IMR-90 (cell line): ENCODE measurements around the gene TEF. TPM values are rescaled to one million over a fixed set of nuclear protein-coding genes. Genes with fewer than 3 reads are reported as not detected.

ENCODE experiments used
- ATAC-seq: fragments of 200-7000 bp; cut with Tn5 transposase; 2 replicates; pipeline ENCODE4 v1.9.1; 2020; ENCODE audit warnings: low read depth, mild to moderate bottlenecking, moderate library complexity
- BruUV-seq: library from RNA; stranded (reverse); fragments of 400-500 nt; replicated peaks from 2 replicates; lab custom pipeline; 2021; lab: Mats Ljungman, UMichigan
- CTCF ChIA-PET: fragments of 300-600 bp; formaldehyde crosslinking; extraction: SDS; loops from one replicate; lab custom pipeline; 2021; ENCODE audit warnings: antibody characterized with exemption; lab: Yijun Ruan, JAX
- POLR2A ChIA-PET: fragments of 300-600 bp; sonication (Branson Sonifier 250); formaldehyde crosslinking; loops from one replicate; lab custom pipeline; 2022; ENCODE audit warnings: antibody characterized with exemption; ENCODE audit not compliant: unreplicated experiment; lab: Charles Lee
- DNase-seq: peaks from one replicate; pipeline ENCODE4 v3.0.0; 2013
- H2AFZ ChIP-seq: replicated peaks from 2 replicates; pipeline ENCODE3; 2013; ENCODE audit warnings: low read length, mild to moderate bottlenecking; ENCODE audit not compliant: poor library complexity
- H2AK5ac ChIP-seq: 2 replicates; pipeline ENCODE4 v1.6.1; 2013; ENCODE audit warnings: low read depth, low read length, inconsistent platforms
- H2AK9ac ChIP-seq: replicated peaks from 2 replicates; pipeline ENCODE3; 2013; ENCODE audit warnings: mild to moderate bottlenecking, low read depth, low read length, moderate library complexity; ENCODE audit not compliant: poor library complexity
- H2BK120ac ChIP-seq: 2 replicates; pipeline ENCODE4 v1.6.1; 2013; ENCODE audit warnings: low read depth, low read length, inconsistent platforms
- H2BK15ac ChIP-seq: 3 replicates; pipeline ENCODE4 v1.6.1; 2013; ENCODE audit warnings: low read depth, low read length, inconsistent platforms
- H2BK20ac ChIP-seq: 2 replicates; pipeline ENCODE4 v1.6.1; 2013; ENCODE audit warnings: low read depth, mild to moderate bottlenecking, inconsistent platforms, low read length, moderate library complexity
- H2BK5ac ChIP-seq: 2 replicates; pipeline ENCODE4 v1.6.1; 2013; ENCODE audit warnings: mild to moderate bottlenecking, low read depth, low read length, inconsistent platforms; ENCODE audit not compliant: poor library complexity, severe bottlenecking
- H3K14ac ChIP-seq: replicated peaks from 2 replicates; pipeline ENCODE4 v1.6.1; 2013; ENCODE audit warnings: low read depth, low read length, inconsistent platforms
- H3K18ac ChIP-seq: 2 replicates; pipeline ENCODE4 v1.6.1; 2013; ENCODE audit warnings: low read depth, low read length, control low read depth
- H3K23ac ChIP-seq: 2 replicates; pipeline ENCODE4 v1.6.1; 2013; ENCODE audit warnings: low read depth, low read length, inconsistent platforms
- H3K27ac ChIP-seq: 2 replicates; pipeline ENCODE4 v1.5.1; 2013; ENCODE audit warnings: mild to moderate bottlenecking, control low read depth, low read length; ENCODE audit not compliant: insufficient read depth
- H3K27me3 ChIP-seq: 2 replicates; pipeline ENCODE4 v1.6.1; 2013; ENCODE audit warnings: low read length; ENCODE audit not compliant: control insufficient read depth, insufficient read depth
- H3K36me3 ChIP-seq: 2 replicates; pipeline ENCODE4 v1.6.1; 2013; ENCODE audit warnings: low read length, mixed read lengths; ENCODE audit not compliant: control insufficient read depth, insufficient read depth
- H3K4ac ChIP-seq: 2 replicates; pipeline ENCODE4 v1.6.1; 2013; ENCODE audit warnings: low read depth, low read length, inconsistent platforms
- H3K4me1 ChIP-seq: 2 replicates; pipeline ENCODE4 v1.6.1; 2013; ENCODE audit warnings: low read length, mixed read lengths; ENCODE audit not compliant: control insufficient read depth, insufficient read depth
- H3K4me2 ChIP-seq: 2 replicates; pipeline ENCODE4 v1.6.1; 2013; ENCODE audit warnings: low read depth, mild to moderate bottlenecking, control low read depth, low read length, moderate library complexity
- H3K4me3 ChIP-seq: 2 replicates; pipeline ENCODE4 v1.5.1; 2013; ENCODE audit warnings: low read depth, mild to moderate bottlenecking, control low read depth, low read length, moderate library complexity; ENCODE audit not compliant: insufficient read depth
- H3K56ac ChIP-seq: 2 replicates; pipeline ENCODE4 v1.6.1; 2013; ENCODE audit warnings: low read length, inconsistent platforms; ENCODE audit not compliant: insufficient read depth; ENCODE audit errors: extremely low read depth
- H3K79me1 ChIP-seq, 2 experiments: 2 replicates each; pipeline ENCODE4 v1.6.1; 2013; ENCODE audit warnings: low read length in 2 of 2, inconsistent platforms in 1 of 2, low read depth in 1 of 2
- H3K9ac ChIP-seq: 2 replicates; pipeline ENCODE4 v1.6.1; 2013; ENCODE audit warnings: low read depth, low read length, control low read depth
- H3K9me1 ChIP-seq: 2 replicates; pipeline ENCODE4 v1.6.1; 2013; ENCODE audit warnings: low read length, inconsistent platforms; ENCODE audit not compliant: insufficient read depth
- H3K9me3 ChIP-seq: 2 replicates; pipeline ENCODE4 v1.6.1; 2013; ENCODE audit warnings: low read length; ENCODE audit not compliant: control insufficient read depth, insufficient read depth
- H4K20me1 ChIP-seq: 2 replicates; pipeline ENCODE4 v1.6.1; 2013; ENCODE audit warnings: low read length, inconsistent platforms; ENCODE audit not compliant: insufficient read depth
- H4K5ac ChIP-seq: 2 replicates; pipeline ENCODE4 v1.6.1; 2013; ENCODE audit warnings: mild to moderate bottlenecking, low read depth, low read length, control low read depth
- H4K8ac ChIP-seq, 2 experiments: 2 replicates each; pipeline ENCODE4 v1.6.1; 2013; ENCODE audit warnings: low read depth in 2 of 2, low read length in 2 of 2, control low read depth in 1 of 2, inconsistent platforms in 1 of 2
- H4K91ac ChIP-seq: 2 replicates; pipeline ENCODE4 v1.6.1; 2013; ENCODE audit warnings: low read depth, low read length, inconsistent platforms; ENCODE audit not compliant: insufficient read depth
- BHLHE40 ChIP-seq: fragments of 150-350 bp; IDR thresholded peaks from 2 replicates; pipeline ENCODE4 v1.6.1; 2016; ENCODE audit warnings: mild to moderate bottlenecking, low read depth, low read length
- CEBPB ChIP-seq: IDR thresholded peaks from 2 replicates; pipeline ENCODE4 v1.6.1; 2012; ENCODE audit warnings: low read depth, low read length, improper control_type of control experiment
- CHD1 ChIP-seq: IDR thresholded peaks from 2 replicates; pipeline ENCODE4 v1.6.1; 2012; ENCODE audit warnings: low read depth, low read length, improper control_type of control experiment
- CTCF ChIP-seq: conservative IDR thresholded peaks from 2 replicates; pipeline ENCODE4 v1.5.1; 2012; ENCODE audit warnings: mild to moderate bottlenecking, low read depth, low read length, improper control_type of control experiment
- ELK1 ChIP-seq: fragments of 150-350 bp; IDR thresholded peaks from 2 replicates; pipeline ENCODE4 v1.6.1; 2016; ENCODE audit warnings: low read depth, mild to moderate bottlenecking, low read length, moderate library complexity, borderline replicate concordance
- FOS ChIP-seq: fragments of 150-350 bp; IDR thresholded peaks from 2 replicates; pipeline ENCODE4 v1.6.1; 2016; ENCODE audit warnings: low read depth, low read length
- MAFK ChIP-seq: IDR thresholded peaks from 2 replicates; pipeline ENCODE4 v1.6.1; 2012; ENCODE audit warnings: low read depth, low read length, improper control_type of control experiment
- MAZ ChIP-seq: IDR thresholded peaks from 2 replicates; pipeline ENCODE4 v1.6.1; 2012; ENCODE audit warnings: low read depth, mild to moderate bottlenecking, low read length, improper control_type of control experiment, moderate library complexity, borderline replicate concordance
- MXI1 ChIP-seq: IDR thresholded peaks from 2 replicates; pipeline ENCODE4 v1.6.1; 2012; ENCODE audit warnings: low read depth, mild to moderate bottlenecking, low read length, moderate library complexity, borderline replicate concordance
- NFE2L2 ChIP-seq: fragments of 150-350 bp; IDR thresholded peaks from 2 replicates; pipeline ENCODE4 v1.6.1; 2016; ENCODE audit warnings: low read depth, mild to moderate bottlenecking, low read length
- POLR2A ChIP-seq: IDR thresholded peaks from 2 replicates; pipeline ENCODE4 v1.6.1; 2012; ENCODE audit warnings: mild to moderate bottlenecking, low read depth, low read length
- RAD21 ChIP-seq: IDR thresholded peaks from 2 replicates; pipeline ENCODE4 v1.6.1; 2012; ENCODE audit warnings: low read length, improper control_type of control experiment
- RCOR1 ChIP-seq: IDR thresholded peaks from 2 replicates; pipeline ENCODE4 v1.6.1; 2012; ENCODE audit warnings: mild to moderate bottlenecking, low read length, improper control_type of control experiment; ENCODE audit not compliant: insufficient replicate concordance
- RFX5 ChIP-seq: IDR thresholded peaks from 2 replicates; pipeline ENCODE4 v1.8.0; 2012; ENCODE audit warnings: low read depth, mild to moderate bottlenecking, low read length, moderate library complexity
- SMC3 ChIP-seq: fragments of 150-350 bp; IDR thresholded peaks from 2 replicates; pipeline ENCODE4 v1.6.1; 2016; ENCODE audit warnings: low read depth, mild to moderate bottlenecking, antibody characterized with exemption, low read length, moderate library complexity
- USF2 ChIP-seq: fragments of 150-350 bp; IDR thresholded peaks from 2 replicates; pipeline ENCODE4 v1.6.1; 2017; ENCODE audit warnings: mild to moderate bottlenecking, antibody characterized with exemption, low read length, low read depth
- WGBS, 2 experiments: methylation state at CpG; one replicate each; pipeline versions ENCODE4 v1.1.5 to v1.1.7; 2013; ENCODE audit warnings: missing lambda C conversion rate in 2 of 2; ENCODE audit not compliant: insufficient read length in 1 of 2; ENCODE audit errors: extremely low coverage in 2 of 2; 5-methylcytosine and 5-hydroxymethylcytosine counted together
- dilution Hi-C: fragments of 300-500 bp; cut with HindIII; formaldehyde crosslinking; loops from one replicate; pipeline ENCODE4 v1.14.3; 2018; ENCODE audit warnings: low sequenced_read_pairs; ENCODE audit not compliant: unreplicated experiment
- in situ Hi-C: fragments of 300-500 bp; cut with MboI; formaldehyde crosslinking; loops from 3 replicates; pipeline ENCODE4 v1.14.3; 2019; ENCODE audit warnings: low sequenced_read_pairs, inconsistent platforms, mixed read lengths
- intact Hi-C: fragments of 100-400 bp; cut with micrococcal nuclease; formaldehyde crosslinking; loops from 2 replicates; pipeline ENCODE4 v1.10.0; 2022
- polyA plus RNA-seq, 3 experiments: library from polyadenylated mRNA; depleted of rRNA; stranded (reverse); fragments of >200 nt; gene quantifications; 2 replicates each; pipeline ENCODE4 v1.2.3, GENCODE V29; 2012; ENCODE audit warnings: low replicate concordance in 1 of 3
- total RNA-seq: library from RNA; depleted of rRNA; stranded (reverse); fragments of >200 nt; gene quantifications from 2 replicates; pipeline ENCODE4 v1.2.3, GENCODE V29; 2012

Gene TEF
- total and polyA plus RNA-seq, 2 of the 4 experiments (the other 2 are of a cell fraction): 5.6 to 11.6 TPM

- Histone ChIP-seq H3K4me1 (no peaks in the 10 kb centered on the region), H2AFZ (no peak overlapping the region), H3K4ac (no peak overlapping the region), H3K18ac (no peak overlapping the region), H3K36me3 (peaks cover 29% of the 10 kb centered on the region), H3K56ac (no peak overlapping the region), H3K4me2 (no peak overlapping the region), H2AK9ac (no peak overlapping the region), H3K27me3 (no peaks in the 10 kb centered on the region), H4K20me1 (peaks cover 41% of the 10 kb centered on the region), H3K9me3 (no peaks in the 10 kb centered on the region), H2BK20ac (no peak overlapping the region), H4K91ac (no peak overlapping the region), H3K79me1 (peaks cover 9 to 39% of the 10 kb centered on the region in 2 experiments), H3K23ac (no peak overlapping the region), H4K5ac (no peak overlapping the region), H2BK15ac (no peak overlapping the region), H3K14ac (no peak overlapping the region), H3K27ac (no peak overlapping the region), H3K4me3 (no peak overlapping the region), H3K9me1 (peaks cover 11% of the 10 kb centered on the region), H2AK5ac (no peak overlapping the region), H3K9ac (no peak overlapping the region), H2BK5ac (no peak overlapping the region), H4K8ac (no peak overlapping the region), H2BK120ac (no peak overlapping the region)
- in situ Hi-C loops (no loop called here), intact Hi-C loops (no loop called here), dilution Hi-C loops (no loop called here)
- WGBS, 2 experiments: 100% methylated on average over 1 of the region's 8 CpGs; no CpG with 5 or more reads in 1 of the 2 experiments
- POLR2A ChIA-PET: no interaction called here
- TF ChIP-seq CHD1 (no peak), FOS (no peak), POLR2A (no peak), NFE2L2 (no peak), CEBPB (no peak), SMC3 (no peak), ELK1 (no peak), RCOR1 (no peak), USF2 (no peak), RAD21 (no peak), RFX5 (no peak), CTCF (no peak), MAFK (no peak), MXI1 (no peak), BHLHE40 (no peak), MAZ (no peak)
- ATAC-seq (no peak), DNase-seq (no peak)
- no TSS peak for BruUV-seq
- CTCF ChIA-PET: no interaction called here
These were observed 48.2 kb downstream of the TEF start for GRCh38 chr22:41429951-41430332.
